Measurements from ENCODE around the gene ARID3B.
"Not testable (repeated sequence)": the region's sequence is repeated elsewhere in the genome, so short reads cannot be mapped to it uniquely, and the experiment has no call there.

ARID3B gene

DNA sequence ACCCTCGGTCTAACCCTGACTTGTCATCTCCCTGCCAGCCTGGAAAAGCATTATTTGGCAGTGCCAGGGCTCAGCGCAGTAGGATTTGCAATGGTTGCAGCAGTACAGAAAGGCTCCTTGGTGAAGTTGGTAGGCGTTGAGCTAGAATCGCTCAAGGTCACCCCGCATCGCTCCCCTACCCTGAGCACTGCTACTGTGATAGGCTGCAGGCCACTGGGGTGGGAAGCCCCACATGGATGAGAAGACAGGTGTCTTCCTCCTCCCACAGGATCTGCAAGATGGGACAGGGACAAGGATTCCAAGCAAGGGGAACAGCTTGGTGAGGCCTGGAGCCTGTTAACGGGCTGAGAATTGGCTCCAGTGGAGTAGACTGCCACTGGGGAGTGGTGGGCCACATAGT is 85.3 kb downstream of the ARID3B start:
- DNase-seq = no peak

DNA sequence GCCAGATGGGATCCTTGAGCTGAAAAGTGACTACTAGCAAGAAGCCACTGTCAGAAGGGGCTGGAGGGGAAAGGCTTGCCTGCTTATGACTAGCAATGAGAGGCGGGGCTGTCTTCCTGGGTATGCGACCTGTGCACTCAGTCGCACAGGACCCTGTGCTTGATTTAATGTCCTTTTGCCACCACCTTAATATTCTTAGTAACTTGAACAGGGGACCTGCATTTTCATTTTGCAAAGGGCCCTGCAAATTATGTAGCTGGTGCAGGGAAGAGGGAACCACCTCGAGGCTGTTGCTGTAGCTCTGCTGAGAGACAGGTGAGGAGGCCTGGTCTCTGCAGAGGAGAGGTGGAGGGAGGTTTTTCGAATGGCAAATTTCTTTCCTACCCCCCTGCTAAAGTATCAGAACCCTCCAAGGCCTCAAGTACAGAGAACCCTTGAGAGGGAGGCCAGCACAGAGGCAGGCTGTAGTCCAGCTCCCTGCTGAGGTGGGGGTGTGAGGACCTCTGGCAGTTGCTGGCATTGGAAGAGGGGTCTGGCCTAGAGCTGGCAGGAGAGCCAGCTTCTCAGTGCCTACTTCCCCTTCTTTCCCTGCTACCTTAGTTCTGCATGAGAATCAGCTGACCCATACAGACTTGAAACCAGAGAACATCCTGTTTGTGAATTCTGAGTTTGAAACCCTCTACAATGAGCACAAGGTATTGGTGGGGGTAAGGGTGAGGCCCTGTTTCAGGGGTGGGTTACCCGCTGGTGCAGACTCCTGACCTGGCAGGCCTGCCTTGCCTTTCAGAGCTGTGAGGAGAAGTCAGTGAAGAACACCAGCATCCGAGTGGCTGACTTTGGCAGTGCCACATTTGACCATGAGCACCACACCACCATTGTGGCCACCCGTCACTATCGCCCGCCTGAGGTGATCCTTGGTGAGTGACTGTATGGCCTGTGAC is 86.0 kb downstream of the ARID3B start:
- DNase-seq = no peak

DNA sequence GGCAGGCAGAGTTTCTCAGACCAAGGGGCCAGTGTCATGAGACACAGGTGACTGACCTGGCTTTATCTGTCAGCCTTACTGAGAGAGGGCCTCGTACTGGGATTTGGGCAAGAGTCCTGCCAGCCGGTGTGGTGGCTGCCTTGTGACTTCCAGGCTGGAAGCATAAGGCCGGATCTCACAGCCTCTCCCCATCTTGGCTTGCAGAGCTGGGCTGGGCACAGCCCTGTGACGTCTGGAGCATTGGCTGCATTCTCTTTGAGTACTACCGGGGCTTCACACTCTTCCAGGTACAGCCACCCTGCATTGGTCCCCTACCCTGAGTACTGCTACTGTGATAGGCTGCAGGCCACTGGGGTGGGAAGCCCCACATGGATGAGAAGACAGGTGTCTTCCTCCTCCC is 86.7 kb downstream of the ARID3B start:
- no peak for DNase-seq

DNA sequence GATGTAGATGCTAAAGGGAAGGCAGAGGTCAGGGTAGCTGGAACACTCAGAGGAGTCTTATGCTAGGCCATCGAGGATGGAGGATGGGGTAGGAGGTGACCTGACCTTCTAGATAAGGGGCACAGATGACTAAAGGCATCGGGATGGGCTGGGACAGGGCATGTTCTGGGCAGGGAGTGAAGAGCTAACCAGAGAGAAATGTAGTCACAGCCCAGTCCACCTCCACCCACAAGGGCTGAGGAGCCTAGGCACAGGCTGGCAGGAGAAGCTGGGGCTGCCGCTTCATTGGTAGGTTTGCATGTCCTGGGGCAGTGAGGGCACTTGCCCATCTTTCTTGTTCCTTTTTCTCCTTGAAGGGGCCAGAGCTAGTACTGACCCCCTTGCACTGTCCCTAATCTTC is 87.2 kb downstream of the ARID3B start:
- DNase-seq = no peak

DNA sequence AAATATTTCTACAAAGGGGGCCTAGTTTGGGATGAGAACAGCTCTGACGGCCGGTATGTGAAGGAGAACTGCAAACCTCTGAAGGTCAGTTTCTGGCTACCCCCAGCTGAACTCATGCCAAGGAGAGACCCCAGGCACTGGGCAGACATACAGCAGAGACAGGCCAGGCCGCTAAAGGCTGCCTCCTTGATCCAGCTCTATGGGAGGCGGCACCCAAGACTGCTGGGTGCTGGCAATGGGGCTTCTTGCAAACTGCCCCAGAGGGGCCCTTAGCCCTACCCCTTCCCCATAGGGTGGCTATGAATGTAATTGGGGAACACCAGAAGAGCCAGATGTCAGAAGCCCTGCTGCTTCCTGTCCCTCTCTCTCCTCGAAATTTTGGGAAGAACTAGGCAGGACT is 87.9 kb downstream of the ARID3B start:
- no peak for DNase-seq

DNA sequence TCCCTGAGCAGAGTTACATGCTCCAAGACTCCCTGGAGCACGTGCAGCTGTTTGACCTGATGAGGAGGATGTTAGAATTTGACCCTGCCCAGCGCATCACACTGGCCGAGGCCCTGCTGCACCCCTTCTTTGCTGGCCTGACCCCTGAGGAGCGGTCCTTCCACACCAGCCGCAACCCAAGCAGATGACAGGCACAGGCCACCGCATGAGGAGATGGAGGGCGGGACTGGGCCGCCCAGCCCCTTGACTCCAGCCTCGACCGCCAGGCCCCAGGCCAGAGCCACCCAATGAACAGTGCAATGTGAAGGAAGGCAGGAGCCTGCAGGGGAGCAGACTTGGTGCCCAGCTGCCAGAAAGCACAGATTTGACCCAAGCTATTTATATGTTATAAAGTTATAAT is 88.7 kb downstream of the ARID3B start:
- not testable (repeated sequence) for DNase-seq

DNA sequence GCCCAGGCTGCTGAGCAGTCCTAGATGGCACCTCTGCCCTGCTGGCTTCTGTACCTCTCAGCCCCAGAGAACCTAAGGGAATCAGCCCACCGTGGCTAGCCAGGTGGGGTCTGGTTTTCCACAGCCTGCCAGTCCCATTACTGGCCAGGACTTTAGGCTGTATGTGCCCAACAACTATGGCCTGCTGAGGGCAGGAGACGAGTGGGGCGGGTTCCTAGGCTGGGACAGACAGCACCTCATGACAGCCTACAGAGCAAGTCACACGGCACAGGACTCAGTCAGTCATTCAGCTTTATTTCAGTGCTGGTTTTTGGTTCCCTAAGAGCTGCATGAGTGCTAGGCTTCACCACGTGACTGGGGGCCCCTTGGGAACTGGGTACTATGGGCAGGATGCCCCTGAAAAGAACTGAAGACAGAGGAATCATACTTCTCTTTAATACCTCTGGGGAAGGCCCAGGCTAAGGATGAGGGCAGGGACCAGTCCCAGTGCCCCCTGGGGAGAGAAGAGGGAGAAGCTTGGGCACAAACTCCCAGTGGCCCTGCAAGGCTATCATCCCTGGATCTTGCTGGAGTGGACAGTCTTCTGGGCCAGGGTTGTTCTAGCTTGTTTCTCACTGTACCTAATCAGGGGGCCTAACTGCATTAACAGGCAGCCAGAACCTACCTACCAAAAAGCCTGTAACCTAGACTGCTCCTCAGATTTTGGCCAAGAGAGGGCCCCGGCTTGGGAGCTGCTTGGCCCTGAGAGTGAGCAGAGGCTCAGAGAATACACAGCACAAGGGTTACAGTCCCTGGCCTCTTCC is 89.5 kb downstream of the ARID3B start:
- DNase-seq = no peak

DNA sequence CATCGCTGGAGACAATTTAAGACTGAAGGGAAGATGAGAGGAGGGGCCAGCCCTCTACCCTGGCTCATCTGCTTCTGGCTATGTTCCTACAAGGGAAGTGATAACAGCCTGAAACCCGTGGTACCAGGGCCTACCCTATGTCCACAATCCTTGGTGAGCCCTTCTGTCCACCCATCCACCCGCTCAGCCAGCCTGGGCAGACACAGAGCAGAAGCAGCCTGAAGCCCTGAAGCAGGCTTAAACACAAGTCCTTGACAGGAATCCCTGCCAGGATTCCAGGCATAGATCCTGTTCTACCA is 90.0 kb downstream of the ARID3B start:
- DNase-seq = no peak

DNA sequence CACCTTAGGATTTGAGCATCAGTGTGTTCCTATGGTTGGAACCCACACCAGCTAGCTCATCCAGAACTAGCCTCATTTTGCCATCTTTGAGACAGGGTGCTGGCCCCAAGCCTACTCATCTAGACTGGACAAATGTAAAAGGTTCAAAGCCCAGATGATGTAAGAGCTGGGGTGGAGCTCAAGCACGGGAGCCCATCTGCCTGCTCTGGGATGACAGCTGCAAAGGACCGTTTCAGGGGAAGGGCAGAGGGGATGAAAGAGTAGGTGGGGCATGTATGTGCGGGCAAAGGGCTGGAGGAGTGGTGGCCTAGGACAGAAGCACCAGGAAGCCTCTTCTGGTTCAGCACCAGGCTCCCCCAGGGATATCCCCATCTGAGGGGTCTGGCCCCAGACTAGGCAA is 90.4 kb downstream of the ARID3B start:
- DNase-seq = no peak

DNA sequence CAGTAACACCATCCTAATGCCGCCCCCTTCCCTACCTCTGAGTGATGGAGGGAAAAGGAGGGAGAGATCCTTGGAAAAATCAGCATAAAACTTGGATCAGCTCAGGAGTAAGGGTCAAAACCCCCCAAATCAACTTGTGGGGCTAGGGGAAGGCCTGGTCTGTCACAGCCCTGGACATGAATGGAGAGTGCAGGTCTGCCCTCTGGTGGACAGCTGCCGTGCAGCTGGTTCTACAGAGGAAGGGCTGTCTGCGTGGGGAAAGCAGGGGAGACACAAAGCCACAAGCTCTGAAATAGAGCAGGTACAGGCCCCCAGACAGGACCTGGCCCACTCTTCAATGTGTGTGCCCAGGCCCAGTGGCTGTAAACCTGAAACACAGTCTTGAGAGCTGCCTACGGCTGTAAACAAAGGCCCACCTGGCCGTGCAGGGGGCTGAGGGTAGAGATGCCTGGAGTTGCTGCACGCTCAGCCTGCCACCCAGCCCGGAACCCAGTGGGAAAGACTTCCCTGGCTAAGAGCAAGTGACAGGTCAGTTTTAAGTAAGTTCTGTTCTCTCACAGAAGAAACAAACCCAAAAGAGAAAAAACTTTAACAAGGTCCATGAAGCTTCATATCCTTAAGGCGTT is 91.0 kb downstream of the ARID3B start:
- DNase-seq = peak; percentile 49

DNA sequence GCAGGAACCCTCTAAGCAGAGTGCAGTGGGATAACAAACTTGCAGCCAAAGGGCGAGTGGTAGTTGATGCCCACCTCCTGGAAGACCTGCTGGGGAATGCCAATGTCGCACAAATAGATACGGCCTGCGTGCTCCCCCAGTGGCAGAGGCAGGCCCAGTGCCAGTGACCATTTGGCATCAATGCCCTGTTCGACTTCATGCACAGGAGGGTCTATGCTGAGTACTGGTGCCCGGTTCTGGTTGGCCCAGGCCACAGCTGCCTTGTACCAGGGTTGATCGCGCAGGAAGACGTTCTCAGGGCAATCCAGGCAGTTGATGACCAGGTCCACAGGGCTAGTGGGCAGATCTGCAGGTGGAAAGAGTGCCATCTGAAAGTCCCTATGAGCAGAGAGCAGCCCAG is 91.6 kb downstream of the ARID3B start:
- DNase-seq = no peak

DNA sequence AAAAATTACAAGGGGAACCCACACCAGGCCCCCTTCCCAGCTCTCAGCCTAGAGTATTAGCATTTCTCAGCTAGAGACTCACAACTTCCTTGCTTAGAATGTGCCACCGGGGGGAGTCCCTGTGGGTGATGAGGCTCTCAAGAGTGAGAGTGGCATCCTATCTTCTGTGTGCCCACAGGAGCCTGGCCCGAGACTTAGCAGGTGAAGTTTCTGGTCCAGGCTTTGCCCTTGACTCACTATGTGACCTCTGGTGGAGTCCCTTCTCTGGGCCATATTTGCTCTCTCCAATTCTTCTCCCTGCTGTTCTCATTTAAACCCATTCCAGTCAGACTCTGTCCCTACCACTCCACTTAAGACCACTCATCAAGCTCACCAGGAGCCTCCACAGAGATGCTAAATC is 92.8 kb downstream of the ARID3B start:
- DNase-seq = no peak

DNA sequence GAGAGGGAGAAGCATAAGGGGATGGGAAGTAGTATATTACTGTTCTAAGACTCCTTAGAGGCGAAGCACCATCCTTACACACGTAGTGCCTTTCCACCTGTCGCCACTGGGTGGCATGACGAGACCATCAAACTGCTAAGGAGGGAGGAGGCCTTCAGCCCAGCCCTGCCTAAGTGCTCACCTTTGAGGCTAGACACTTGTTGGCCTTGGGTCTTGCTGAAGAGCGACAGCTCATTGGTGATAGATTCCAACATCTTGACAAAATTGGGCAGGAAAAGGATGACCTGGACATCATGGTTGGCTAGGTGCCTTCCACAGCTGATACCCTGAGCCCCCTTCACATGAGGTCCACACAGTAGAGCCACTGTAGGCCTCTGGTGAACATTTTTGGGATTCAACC is 94.2 kb downstream of the ARID3B start:
- DNase-seq = peak; percentile 67

DNA sequence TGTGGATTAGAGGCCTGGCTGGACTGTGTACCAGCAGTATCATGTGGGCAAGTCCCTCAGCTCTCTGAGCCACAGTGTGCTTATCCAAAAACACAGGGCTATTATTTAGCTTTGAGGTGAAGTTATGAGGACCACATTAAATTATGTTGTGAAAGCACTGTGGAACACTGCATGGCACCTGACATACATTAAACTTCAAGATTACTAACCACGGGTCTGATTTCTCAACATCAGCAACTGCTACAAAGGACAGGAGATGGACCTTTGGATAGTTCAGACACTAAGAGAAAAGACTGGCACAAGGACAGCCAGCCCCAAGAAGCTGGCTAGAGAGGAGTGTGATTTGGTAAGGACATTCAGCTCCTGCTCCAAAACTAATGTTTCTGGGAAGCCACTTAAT is 96.0 kb downstream of the ARID3B start:
- no peak for DNase-seq

DNA sequence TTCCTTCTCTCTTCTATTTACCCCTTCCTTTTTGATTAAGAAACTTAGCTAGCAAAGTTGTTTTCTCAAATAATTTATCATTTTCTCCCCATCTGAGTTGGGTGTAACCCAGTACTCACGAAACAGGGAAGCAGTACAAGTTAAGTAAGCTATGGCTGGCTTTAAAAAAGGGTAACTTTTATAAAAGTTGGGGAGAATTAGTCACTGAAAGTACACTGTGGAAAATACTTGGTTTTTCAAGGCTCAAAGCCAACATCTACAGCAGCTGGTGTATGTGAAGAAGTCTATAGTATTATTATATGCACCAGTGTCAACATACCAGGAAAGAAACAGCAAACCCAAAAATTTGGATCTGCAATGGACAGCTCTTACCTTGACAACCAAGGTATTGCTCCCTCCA is 100.1 kb downstream of the ARID3B start:
- DNase-seq = no peak

DNA sequence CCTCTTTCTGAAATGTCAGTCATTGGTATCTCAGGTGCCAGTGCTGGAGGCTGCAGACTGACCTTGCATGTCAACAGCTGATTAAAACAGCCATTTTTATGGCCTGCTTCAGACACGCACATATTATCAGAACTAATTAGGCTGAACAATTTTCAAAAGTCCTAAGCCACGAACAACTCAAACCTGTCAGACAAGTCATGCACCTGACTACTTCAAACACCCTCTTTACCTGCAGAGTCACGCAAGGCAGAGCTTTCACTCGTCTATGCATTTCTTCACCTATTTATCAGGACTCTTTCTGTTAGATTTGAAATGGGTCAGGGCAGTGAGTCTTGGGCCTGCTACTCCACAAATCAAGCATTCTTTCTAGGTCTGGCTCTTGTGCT is 101.3 kb downstream of the ARID3B start:
- DNase-seq = no peak

DNA sequence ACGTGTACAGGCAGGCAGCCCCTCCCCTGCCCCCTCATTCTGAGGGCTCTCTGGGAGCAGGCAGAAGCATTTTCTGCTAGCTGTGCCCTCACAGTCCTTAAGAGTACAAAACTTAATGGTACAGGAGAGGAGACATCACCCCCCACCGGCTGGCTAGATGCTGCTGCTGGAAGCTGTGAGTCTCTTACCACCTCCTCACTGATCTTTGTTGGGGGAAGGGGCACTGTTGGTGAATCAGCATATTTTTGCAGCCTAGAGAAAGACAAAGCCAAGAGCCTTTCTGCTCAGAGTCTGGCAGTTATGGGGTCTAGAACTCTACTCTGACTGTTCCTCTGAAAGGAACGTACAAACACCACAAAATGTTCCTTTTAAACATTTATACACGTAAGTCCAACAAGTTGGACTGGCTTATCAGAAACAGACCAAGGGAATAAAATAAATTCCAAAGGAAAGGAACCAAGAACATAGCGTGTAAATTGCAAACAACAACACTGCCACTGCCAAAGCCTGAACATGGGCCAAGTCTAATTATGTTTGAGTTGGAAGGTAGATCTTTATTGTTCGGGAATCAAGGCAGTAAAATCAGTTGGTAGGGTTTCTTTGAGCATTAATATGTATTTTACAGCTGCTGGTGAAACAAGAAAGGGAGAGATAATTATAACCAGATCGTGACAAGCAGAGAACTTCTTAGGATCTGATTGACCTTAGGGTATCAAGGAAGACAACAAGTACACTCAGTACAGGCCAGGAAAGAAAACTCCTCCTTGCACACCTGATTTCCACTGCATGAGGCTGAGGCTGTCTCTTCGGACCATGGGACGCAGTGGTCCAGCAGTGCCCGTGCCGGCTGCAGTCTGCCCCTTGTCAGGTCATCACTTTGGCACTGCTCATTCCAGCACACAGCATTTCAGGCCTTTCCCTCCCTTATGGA is 102.0 kb downstream of the ARID3B start:
- DNase-seq = no peak

DNA sequence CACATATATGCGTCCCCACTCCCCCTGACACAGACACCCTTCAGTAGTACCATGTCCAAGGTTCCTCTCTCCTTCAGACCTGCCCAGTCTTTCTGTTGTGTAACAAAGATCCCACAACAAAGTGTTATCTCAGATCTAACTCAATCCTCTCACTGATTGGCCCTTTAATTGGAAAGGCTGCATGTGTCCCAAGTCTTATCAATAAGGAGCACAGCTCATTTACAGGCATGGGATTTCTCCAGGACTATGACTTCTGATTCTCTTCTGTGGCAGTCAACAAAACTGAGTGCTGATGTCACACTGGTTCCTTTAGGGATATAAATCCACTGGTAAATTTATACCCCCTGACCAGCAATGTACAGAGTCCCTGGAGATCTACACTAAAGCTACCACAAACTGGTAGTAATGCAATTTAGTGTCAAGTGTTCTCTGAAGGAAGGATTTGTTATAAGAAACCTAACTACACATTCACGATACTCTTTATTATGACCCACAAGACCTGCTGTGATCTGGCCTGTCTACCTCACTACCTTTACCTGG is 102.7 kb downstream of the ARID3B start:
- DNase-seq = no peak

DNA sequence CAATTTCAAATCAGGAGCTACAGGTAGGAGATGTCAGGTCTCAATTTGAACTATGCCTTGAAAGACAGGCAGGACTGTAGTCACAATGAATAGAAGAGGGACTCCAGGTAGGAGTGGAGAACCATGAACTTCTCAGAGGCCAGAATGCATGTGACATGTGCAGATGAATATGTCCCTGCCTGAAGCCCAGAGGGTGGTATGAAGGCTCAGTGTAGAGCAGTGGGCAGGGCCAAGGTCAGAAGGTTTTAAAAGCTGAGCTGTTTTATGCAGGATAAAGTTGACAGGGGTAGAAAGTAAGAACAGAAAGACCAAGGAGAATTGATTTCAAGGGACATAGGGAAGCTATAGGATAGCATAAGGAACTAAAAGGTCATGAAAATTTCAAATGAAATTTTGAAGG is 105.5 kb downstream of the ARID3B start:
- DNase-seq = no peak

Data from EL (cell line).